Measurements from ENCODE around the gene CDO1. TPM values are rescaled to one million over a fixed set of nuclear protein-coding genes. Genes with fewer than 3 reads are reported as not detected.

The CDO1 gene
- total RNA-seq, 4 donors from 2014 or later = 2.5 to 26.0 (median 16.8) TPM

GRCh38 chr5:115755675-115756074 lies 60.8 kb downstream of the CDO1 start:
- WGBS = 73% methylated on average over 1 of the region's 1 CpG
- Histone ChIP-seq H3K4me3 (no peak overlapping the region), H3K36me3 (no peaks in the 10 kb centered on the region), H3K27me3 (no peaks in the 10 kb centered on the region), H3K4me1 (no peaks in the 10 kb centered on the region), H3K27ac (replicated peaks in 1 of 4) (no peak overlapping the region), H3K9me3 (no peaks in the 10 kb centered on the region)
- intact Hi-C loops (cut with DNase I) = no loop called here
- no peak for TF ChIP-seq POLR2A (IDR thresholded peaks at IDR 0.05; ENCODE audit: low read depth)
- TF ChIP-seq EP300 (IDR thresholded peaks at IDR 0.05) = no peak
- TF ChIP-seq POLR2AphosphoS5 (IDR thresholded peaks at IDR 0.05) = no peak
- DNase-seq (ENCODE audit: extremely low spot score) = no peak

Small RNAs within 50 kb of the gene (small RNA-seq; reads per million reads assigned to genes)
- 0 reads per million in 3 donors for gene RNU2-49P

Other genes starting within 250 kb of the CDO1 start
- 1 to 10 TPM; 1.2 to 3.0 (median 1.5) TPM for gene TICAM2, start 214.2 kb downstream of the CDO1 start, total RNA-seq
- gene TMED7, start 190.6 kb downstream of the CDO1 start, total RNA-seq = 100 to 1,000 TPM in 2 of 4 donors, 10 to 100 TPM in 2; 86.8 to 183 (median 136) TPM
- 10 to 100 TPM; 26.7 to 45.1 (median 37.8) TPM for gene ATG12, start 24.9 kb upstream of the CDO1 start, total RNA-seq
- 10 to 100 TPM; 44.2 to 74.2 (median 58.9) TPM for gene AP3S1, start 25.3 kb upstream of the CDO1 start, total RNA-seq
- 10 to 100 TPM in 1 of 4 donors, 1 to 10 TPM in 3; 1.3 to 11.2 (median 3.4) TPM for gene LVRN, start 145.8 kb upstream of the CDO1 start, total RNA-seq
- gene ARL14EPL, start 215.8 kb upstream of the CDO1 start, total RNA-seq = not detected

Measured in esophagus muscularis mucosa (tissue), 4 donors.